GM21528 (cell line): ENCODE data around the gene ATP2A3.

Source experiments
- ATAC-seq: cut with Tn5 transposase; IDR thresholded peaks from one replicate; pipeline ENCODE4 v1.9.1; 2021; ENCODE audit warnings: mild to moderate bottlenecking, moderate library complexity; ENCODE audit not compliant: unreplicated experiment, low FRiP score

The ATP2A3 gene

DNA sequence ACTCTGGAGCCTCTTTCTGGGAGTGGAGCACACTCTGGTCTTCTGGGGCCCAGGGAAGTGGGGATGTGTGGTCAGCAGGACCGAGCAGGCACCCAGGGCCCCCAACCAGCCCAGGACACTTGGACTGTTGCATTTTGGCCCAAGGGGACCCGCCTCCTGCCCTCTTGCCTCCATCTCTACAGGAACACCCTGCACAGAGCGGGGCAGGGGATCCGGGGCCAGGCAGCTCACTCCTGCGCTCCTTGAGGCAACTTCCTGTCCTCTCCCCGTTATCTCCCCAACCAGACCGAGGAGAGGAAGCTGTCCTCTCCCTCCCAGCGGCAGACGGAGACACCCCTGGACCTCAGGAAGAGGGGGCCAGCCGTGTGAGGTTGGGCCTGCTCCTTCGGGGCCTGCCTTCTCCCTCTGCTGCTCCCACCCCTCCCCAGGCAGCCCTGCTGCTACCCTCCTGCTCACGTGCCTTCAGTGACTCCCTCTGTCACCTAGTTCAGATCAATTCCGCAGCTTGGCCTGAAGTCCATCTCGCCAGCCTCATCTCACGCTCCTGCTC lies 10.0 kb upstream of the ATP2A3 start:
- ATAC-seq: no peak

DNA sequence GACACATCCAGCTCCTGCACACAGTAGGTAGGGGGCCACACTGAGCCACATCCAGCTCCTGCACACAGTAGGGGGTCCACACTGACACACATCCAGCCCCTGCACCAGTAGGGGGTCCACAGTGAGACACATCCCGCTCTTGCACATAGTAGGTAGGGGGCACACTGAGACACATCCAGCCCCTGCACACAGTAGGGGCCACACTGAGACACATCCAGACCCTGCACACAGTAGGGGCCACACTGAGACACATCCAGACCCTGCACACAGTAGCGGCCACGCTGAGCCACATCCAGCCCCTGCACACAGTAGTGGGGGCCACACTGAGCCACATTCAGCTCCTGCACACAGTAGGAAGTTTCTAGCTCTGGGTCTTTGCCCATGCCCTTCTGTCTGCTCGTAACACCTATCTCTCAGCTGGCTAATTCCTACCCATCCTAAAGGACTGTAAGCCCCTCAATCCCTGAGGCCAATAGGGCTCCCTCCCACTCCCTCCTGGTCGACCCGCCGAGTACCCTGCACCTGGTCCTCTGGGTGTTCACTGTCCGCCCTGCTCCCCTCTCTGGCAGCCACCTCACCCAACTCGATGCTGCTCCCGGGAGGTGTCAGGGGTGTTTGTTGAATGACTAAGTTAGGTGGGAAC lies 9.4 kb upstream of the ATP2A3 start:
- no peak for ATAC-seq

DNA sequence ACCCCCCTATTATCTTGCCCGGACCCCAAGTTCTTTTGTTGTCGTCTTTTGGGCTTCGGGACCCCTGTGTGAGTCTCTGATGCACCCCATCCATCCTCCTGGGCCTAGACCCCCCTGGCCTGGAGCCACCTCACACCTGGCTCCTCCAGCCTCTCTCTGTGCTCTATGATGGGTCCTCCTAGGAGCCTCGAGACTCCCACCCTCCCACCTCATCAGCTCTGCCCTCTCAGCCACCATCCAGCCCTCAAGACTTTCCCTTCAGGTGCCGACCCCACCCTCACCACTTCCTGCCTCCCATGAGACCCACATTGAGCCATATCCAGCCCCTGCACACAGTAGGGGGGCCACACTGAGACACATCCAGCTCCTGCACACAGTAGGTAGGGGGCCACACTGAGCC lies 8.7 kb upstream of the ATP2A3 start:
- ATAC-seq: no peak

DNA sequence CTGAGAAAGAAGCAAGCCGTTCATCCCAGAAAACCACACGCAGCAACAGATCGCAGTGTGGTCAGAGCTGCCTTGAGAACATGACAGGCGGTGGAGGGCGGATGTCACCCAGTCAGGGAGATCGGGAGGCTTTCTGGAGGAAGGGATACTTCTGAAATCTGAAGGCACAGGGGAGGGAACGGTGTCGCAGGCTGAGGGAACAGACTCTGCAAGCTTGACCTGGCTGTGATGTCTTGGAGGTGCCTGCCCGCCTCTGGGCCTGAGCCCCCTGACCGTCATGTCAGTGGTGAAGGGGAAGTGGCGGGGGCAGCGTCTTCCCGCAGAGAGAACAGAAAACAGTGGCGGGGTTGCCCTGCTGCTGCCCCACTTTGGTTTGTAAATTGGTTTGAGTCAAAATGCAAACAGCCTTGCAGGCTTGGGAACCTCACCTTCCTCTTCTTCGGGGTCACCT lies 8.1 kb upstream of the ATP2A3 start:
- ATAC-seq: no peak

DNA sequence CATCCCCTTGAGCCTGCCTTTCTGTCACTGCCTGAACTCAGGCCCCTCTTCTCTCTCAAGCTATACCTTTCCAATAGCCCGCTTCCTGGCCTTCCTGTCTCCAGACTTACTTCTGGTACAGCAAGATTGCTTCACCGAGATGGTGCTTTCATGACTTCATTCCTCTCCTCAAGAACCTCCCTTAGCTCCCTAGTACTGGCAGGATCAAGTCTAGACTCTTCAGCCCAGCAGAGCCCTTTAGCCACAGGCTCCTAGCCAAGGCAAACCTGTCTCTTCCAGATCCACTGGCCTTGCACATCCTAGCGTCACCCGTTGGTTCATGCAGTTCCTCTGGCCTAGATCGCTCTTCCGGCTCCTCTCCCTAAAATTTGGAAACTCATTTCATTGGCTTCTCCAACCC lies 6.4 kb upstream of the ATP2A3 start:
- no peak for ATAC-seq

DNA sequence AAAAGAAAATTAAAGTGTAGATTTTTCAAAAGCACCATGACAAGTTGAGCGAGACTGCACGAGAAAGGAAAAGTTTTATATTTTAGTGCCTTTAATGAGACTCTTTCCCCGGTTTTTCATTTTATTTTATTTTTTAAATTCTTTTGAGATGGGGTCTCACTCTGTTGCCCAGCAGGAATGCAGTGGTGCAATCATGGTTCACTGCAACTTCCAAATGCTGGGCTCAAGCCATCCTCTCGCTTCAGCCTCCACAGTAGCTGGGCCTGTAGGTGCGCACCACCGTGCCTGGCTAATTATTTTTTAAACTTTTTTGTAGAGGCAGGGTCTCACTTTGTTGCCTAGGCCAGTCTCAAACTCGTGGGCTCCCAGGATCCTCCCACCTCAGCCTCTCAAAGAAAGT lies 5.7 kb upstream of the ATP2A3 start:
- ATAC-seq: no peak

DNA sequence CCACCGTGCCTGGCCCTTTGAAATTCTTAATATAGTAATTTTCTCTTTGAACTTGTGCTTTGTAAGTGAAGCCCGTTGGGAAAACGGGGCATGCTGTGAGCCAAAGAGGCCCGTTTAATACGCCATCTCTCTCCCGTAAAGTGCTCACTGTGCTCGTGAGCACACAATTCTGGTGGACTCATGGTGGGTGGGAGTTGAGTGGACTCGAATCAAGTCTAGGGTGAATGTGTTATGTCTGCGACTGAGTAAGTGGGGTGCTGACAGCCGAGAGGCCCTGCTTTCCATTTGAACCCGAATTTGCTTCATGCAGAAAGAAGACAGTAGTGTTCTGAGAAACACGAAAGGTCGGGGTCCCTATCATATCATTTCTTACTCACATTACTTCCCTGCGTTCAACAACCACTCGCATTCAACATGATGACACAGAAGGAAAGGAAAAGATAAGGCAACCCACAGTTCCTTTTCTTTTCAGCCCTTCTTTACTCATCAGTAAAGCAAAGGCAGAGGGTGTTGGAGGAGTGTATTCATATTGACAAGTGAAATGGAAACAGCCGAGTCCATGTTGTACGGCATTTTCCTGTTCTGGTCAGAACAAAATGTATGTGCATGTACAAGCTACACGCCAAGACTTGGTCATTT lies 4.8 kb upstream of the ATP2A3 start:
- no peak for ATAC-seq

DNA sequence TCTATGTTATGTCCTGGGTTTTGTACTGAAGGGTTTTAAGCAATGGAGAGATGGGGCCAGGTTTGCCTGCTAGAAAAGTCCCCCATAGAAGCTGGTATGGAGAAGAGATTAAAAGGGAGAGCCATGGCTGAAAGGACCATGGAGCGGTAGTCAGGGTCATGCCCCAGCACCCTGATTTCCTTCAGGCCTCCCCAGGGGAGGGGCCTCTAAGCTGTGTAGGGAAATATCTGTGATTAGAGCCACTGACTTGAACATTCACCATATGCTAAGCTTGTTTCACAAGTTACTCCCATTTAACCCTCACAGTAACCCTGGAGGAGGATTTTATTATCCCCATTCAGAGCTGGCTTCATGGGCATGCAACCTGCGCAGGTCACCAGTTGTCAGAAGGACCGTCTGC lies 3.8 kb upstream of the ATP2A3 start:
- ATAC-seq: no peak

DNA sequence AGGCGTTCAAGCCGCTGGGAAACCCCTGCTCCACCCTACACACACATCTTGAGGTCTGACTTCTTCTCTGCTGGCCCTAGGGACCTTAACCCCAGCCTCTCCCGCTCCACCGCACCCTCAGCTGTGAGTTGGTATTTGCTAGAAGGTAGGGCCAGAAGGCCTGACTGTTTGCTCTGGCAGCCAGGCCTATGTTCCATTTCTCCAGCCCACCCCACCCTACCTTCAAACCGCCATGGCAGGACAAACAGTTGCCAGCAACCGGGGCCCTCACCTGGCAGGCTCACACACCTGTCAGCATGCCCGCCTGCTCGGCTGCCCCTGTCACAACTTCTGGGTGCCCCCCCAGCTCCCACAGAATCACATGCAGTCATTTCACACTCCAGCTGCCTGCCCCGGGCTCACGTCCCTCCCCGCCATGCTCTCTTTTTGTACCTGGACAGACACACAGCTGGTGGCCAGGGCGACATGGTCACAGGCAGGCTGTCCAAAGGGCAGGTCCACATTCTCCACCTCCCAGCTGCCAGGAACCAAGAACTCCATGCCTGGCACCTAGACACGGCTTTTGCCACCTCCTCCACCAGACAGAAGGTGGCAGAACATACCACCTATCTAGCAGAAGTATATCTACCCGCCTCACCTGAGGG lies 2.6 kb upstream of the ATP2A3 start:
- no peak for ATAC-seq

DNA sequence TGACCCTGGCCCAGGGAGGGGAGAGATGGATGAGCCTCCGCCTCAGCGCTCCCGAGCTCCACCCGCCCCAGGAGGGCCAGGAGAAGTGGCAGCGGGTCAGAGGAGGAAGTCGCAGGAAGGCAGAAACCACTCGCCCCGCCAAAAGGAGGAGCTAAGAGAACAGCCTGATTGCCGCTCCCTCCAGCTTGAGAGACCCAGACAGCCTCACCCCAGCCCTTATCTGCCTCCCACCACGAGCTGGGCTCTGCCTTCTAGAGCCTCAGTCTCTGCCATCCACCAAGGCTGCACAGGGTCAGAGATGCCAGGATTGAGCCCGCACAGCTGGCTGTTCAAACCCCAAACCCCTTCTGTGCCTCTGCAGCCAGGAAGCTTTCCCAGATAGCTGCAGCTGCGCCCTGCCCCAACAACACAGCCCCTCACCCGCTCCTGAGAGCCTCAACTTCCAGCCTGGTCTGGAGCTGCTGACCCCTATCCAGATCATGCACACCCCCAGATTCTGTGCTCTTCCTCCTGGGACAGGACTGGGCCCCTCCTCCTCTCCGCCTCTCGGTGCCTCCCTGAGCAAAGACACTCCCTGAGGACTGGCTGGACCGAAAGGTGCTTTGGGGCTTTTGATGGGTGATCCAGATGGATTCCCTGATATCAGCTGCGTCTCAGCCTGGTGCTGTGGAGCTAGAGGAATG lies 1.0 kb upstream of the ATP2A3 start:
- no peak for ATAC-seq

DNA sequence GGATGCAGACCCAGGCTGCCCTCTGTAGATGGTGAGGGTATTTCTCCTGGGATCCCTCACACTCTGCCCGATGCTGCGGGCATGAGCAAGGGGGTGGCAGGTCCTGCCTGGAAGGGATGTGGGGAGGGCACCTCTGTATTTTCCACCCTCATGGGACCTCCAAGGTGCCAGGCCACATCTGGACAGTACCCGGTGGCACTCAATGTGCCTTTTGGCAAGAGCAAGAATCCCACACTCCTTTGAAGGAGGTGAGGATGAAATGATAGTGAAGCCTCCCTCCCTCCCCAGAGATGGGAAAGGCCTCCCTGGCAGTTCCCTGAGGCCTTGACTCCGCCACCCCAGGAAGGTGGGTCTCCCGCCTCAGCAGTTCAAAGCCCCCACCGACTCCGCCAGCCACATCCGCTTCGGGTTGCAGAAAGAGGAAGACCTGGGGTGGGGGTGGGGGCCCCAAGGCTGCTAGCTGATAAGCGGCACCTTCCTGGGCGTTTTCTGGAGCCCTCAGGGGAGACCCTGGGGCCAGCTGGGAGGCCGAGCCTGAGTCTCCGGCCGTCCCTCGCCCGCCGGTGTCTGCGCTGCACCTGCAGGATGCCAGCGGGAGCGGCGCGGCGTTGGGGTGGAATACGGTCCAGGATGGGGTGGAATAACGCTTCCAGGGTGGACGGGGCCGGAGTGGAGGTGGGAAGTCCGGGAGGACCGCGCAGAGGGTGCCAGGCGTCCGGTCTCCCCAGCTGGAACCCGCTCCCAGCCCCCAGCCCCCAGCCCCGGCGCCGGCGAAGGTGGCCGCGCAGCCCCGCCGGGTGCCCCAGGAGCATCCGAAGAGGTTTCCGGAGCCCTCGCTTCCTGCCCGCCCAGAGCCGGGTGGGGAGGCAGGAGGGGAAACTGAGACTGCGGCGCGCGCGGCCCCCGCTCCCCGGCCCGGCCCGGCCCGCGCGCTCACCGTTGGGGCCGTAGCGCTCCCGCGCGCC lies 718 bp downstream of the ATP2A3 start:
- ATAC-seq: peak; percentile 24

DNA sequence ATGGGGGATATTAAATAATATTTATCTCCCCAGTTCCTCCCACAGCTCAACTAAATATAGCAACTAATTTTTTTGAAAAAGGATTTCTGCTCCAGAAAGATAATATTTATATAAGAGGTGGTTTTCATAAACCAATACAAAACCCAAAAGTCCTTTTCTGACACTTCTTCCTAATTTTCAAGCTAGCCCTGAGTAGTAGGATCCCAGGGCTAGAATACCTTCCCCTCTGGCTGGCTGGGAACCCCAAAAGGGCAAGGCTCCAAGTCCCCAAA lies 1.3 kb downstream of the ATP2A3 start:
- no peak for ATAC-seq

DNA sequence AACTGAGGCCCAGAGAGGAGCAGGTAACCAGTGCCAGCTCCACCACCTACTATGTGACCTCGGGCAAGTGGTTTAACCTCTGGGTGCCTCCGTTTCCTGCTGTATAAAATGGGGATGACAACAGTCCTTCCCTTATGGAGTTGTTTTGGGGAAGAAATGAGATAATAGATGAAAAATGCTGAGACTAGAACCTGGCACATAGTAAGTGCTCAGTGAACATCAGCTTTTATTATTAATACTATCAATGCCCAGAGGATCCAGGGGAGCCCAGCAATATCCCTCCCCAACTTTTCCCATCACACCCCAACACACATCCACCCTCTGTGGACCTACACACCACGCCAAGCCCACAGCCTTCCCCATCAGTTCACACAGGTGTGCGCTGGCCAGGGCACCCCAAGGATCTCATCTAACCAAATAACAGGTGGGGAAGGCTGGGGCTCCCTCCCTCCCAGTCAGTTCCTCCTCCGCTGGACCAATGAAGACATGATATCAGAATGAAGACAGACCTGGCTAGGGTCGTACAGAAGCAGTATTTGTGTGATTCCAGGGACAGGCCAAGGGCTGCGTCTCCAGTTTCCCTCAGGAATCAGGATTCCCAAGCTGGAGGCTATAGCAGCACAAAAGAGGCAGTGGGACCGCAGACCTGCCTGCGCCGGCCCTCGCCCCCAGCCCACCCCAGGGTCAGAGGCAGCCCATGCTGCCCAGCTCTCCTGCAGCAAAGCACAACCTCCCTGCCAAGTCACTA lies 1.8 kb downstream of the ATP2A3 start:
- ATAC-seq: no peak

DNA sequence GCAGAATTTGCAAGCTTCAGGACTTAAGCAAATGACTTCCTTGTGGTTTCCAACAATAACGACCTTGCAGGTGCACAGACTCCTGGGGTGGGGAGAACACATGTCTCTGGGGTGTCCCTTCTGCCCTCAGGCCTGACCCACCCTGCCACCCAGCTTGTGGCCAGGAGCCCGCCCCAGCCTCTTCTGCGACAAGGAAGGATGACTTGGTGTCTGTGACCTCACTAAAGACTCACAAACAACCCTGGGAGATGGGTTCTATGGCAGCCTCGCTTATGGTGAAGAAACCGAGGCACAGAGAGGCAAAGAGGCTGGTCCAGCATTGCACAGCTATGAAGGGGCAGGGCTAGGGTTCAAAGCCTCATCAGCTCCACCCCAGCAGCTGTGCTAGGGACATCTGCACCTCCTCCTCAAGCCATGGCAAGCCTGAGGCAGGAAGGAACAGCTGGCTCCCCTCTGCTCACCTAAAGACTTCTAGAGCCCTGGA lies 2.6 kb downstream of the ATP2A3 start:
- ATAC-seq: no peak

DNA sequence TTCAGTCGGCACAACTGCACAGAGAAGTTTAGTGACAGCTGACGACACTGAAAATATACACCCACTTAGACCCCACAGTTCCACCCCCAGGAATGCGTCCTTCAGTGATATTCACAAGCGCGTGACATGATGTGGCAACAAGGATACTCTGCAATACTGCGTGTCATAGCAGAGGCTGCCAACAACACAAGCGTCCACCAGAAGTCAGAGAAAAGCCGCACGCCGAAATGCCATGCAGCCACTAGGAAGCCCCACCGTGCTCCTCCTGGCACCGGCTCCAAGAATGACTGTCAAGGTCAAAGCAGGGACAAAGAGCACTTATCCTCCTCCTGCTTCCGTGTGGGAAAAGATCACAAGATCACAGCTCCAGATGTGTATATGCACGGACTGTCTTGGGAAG lies 3.5 kb downstream of the ATP2A3 start:
- ATAC-seq: no peak

DNA sequence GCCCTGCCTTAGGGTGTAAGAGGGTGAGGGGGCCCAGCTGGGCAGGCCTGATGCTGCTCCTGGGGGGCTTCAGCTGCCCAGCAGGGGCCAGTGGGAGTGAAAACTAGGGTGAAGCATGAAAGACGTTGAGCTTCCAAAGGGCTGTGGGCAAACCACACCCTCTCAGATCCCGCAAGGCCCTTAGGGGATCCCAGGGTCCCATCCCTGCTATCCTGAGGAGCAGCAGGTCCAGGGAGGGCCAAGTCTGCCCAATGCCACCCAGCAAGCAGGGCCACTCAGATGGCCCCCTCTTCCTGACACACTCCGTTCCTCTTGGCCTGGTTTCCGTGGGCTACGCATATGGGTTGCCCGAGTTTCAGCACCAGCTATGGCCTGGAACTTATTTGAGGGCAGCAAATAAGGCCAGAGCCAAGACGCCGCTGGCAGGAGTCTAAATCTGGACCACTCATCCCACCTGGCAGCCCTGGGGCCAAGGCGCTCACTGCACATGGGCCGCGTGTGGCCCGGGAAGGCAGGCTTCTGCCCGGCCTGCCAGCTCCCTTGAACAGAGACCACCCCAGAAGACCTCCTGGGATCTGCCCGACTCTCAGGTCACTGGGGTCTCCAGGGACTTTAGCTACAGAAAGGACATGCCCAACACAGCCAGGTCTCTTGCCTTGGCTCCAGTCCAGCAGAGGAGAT lies 4.2 kb downstream of the ATP2A3 start:
- no peak for ATAC-seq

DNA sequence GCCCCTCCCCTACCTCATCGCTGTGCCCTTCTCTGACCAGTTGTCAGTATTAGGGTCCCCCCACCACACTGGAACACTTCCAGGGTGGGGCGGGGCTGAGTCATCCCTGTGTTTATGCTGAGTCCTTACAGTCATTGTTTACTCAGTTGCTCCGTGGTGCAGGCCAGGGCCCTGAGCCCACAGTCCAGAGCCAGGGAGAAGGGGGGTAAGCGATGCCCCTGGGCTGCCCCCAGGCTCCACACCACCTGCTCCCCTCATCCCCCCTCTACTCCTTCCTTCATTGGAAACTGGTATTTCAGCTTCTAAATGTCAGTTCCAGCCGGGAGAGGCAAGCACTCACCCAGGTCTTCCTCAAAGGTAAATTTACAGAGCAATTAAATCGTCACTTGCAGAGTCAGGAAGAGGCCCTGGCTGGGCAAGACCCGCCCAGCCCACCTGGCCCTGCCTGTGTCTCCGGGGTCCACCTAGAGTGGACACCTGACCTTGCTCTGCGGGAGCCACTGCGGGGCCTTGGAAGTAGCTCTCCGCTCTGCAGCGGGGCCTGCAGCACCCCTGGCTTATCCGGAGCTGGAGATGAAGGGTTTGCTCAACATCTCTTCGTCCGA lies 4.8 kb downstream of the ATP2A3 start:
- no peak for ATAC-seq

DNA sequence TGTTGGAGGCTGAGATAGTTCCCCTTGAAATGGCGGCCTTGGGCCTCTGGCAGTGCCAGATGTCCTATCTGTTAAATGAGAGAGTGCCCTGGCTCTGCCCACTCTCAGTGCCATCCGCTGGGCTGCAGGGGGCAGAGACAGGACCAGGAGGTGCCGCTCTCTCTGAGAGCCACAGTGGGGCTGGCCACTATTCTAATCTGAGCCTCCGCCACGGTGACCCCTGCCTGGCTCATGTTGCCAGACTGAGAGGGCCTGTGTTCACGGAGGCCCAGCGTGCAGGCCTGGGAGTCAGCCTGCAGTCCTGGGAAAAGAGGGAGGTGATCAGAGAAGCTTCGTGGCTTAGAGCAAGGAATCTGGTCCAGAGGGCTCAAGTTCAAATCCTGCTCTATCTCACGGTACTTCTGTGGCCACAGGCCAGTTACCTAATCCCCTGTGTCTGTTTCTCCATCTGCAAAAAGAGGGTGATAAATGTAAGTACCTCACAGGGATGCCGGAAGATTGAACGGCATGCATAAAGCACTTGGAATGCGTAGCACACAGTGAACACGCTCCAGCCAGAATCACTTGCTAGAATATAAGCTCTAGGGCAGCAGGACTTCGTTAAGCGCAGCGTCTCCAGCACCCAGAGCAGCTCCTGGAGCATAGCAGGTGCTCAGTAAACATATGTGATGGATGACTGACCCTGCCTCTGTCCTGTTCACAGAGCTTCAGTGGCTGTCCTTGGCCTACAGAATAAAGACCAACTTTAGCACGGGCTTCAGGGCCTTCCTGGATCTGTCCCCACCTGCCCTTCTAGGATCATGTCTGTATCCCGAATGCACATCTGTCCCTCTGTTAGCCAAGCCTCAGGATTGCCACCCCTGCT lies 6.3 kb downstream of the ATP2A3 start:
- no peak for ATAC-seq
